NCI-H345 treated with DMSO at 0.1 percent for 48 hours (cell line): ENCODE results near the gene DNAJB6.

ENCODE experiments used
- DNase-seq: peaks from one replicate; lab custom pipeline; 2025; ENCODE audit not compliant: unreplicated experiment; lab: John Stamatoyannopoulos, UW

DNAJB6 gene

DNA sequence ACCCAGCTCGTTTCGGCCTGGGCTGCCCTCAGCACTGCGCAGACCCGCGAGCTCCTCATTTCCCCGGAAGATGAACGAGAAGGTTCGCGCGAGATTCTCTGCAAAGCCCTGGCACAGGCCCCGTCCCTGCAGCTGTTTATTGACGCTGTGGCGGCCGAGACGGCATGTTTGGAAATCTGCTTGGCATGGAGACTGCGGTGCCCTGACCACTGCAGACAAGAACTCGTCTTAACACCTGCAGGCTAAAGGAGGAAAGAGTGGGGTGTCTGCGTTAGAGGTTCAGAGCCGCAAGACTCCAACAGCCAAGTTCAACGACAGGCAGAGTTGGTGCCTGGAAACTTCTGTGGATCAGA lies 125.6 kb downstream of the DNAJB6 start:
- no peak for DNase-seq

DNA sequence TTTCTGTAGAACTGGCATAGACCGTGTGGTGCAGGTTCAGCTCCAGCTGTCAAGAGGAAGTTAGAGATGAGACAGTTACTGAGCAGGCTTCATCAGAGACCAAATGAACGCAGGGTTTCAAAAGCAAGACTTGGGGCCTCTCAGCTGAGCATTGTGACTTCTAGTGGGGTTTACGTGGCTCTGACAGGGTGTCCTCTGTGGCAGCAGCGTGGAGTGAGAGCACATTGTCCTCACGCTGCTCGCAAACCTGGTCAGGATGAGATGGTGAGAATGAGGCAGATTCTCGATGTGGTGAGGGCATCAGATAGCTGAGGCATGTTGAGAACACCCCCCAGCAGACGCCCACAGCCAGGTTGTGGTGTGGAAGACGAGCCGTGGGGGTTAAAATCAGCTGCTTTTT lies 126.0 kb downstream of the DNAJB6 start:
- no peak for DNase-seq

DNA sequence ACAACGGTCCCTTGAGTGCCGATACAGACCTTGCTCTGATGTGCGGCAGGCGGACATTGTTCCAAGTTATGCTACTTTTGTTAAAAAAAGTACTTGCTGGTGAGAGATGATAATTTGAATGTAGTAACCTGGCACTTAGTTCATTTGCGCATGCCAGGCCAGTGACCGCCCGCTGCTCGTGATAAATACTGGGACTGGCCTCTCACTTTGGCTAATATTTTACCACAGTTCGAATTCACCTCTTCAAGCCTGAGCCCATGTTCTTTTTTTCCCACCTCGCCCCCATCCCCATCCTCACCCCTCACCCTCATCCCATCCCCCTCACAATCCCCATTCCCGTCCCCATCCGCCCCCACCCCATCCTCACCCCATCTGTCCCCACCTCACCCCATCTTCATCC lies 126.4 kb downstream of the DNAJB6 start:
- DNase-seq, result no peak

DNA sequence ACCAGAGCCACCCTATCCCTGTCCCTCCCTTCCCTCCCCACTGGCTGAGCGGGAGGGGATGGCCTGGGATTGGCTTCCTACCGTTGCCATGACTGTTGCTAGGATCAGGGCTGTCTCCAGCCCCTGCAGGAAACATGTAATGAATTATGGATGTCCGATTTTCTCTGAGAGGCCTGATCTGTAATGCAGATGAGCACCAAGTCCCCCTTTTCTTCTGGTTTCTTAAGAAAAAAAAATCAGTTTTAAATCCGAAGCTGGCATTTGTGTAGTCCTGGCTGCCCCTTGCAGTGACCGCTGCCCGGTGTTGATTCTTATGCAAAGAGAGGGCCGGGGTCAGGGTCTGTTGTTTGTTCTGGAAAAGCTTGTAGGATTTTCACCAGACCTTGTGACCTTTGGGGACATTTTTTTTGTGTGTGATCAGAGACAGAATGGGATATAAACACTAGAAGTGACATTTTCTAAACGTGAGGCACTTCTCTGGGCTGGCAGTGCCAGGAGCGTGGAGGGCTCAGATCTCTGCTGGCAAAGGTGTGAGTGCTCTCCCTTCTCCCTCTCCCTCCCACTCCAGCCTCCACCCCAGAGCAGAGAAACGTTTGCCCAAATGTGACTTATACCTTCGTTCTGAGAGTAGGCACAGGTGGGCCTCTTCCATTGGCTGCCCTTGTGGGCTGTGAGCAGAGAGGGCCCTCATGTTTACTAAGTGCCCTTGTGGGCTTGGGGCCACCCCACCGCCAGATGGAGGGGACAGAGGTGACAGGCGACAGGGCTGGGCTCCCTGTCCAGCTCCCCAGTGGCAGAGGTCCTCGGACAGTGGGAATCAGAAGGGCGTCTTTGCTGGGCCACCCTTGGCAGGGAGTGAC lies 127.5 kb downstream of the DNAJB6 start:
- no peak for DNase-seq

DNA sequence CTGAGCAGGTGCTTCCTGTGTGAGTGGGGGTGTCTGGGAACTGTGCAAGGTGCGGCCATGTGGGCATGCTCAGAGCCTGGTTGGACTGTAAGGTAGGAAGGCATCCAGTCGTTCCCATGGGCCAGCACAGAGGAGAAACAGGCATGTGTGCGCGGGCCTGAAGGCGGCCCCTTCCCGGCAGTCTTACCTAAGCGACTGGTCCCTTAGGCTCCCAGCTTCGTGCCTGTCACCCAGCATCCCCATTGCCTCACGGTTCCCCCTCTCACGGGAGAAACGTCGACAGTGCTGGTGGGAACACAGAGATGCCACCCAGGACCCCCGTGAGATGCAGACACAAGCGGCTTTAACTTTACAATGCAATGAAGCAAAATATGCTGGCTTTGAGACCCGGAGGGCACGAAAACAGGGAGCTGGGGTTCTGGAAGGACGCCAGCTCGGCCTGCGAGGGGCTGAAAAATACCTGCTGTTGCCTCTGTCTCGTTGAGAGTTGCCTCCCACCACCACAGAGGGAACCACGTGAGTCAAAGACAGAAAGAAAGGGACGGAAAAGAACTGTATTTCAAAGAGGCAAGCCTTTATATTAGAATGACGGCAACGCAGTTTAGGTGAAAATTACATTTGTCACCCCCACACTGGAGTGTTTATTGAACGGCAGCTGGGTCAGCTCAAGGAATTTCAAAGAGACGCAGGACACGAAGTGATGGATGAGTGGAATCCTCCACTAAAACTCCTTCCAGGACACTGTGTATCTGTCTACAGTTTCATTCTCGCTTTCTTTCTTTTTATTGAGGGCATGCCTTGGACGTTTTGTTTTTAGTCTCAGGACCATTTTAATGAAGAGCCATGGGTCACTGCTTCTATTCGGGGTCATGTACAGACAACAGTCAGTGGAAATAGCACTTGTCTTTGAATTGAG lies 128.4 kb downstream of the DNAJB6 start:
- no peak for DNase-seq

DNA sequence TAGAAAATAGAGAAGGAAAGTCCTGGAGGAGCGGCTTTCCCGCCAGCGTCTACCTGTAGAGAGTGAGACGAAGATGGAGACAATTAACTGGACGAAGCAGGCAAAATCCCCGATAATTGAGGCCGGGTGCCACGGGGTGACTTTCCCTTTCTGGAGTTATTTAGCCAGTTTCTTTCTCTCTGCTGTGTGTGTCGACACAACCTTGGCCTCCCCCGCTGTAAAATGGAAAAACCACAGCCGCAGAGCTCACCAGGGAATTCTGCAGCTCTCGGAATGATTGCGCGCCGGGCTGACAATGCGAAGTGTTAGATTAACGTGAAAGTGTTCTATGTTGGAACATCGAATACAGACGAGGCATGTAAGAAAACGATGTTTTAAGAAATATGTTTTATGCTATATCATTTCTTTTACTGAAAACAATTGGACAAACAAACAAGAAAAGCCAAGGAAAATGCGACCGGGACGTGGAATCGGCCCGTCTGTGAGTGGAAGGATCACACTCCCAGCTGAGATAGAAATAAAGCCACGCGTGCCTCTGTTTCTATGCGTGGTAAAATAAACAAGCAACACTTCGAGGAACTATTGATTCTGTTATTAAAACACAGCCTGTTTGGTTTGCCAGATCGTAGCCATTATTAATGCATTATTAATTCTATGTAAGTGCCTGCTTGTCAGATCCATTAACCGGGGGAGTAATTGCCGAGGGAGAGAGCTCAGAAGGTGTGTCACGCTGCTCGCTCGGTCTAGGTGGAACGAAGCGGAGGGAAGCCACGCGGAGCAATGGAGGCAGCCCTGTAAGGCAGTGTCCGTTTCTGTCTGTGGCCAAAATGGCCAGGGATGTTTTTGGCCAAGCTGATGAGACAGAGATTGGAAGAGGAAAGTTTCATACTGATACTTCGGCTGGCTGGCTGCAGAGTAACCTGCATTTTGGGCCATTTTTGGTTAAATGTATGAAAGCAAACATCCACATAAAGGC lies 129.4 kb downstream of the DNAJB6 start:
- DNase-seq, result no peak

DNA sequence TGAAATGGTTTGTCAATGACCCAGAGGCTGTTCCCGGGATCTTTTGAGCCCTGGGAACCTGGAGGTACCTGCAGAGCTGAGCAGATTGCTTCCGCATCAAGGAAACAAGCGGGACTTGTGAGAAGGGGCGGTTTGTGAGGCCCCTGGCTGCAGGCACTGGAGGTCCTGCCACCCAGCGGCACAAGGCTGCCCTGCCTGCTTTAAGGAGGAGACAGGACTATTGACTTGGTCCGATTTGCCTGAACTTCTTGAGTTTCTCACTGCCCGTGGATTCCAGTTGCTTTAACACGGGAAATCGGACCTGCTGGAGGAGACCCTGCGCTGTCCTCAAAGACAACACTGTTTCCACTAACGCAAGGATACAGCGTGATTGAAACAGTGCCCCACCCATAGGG lies 130.1 kb downstream of the DNAJB6 start:
- DNase-seq, result no peak
